Esophagus muscularis mucosa (tissue), 4 donors: ENCODE measurements around the gene ANKS1B. TPM values are rescaled to one million over a fixed set of nuclear protein-coding genes. Genes with fewer than 3 reads are reported as not detected.

Experiments used
- DNase-seq: peaks from one replicate; pipeline ENCODE4 v3.0.0-alpha.2; 2017; ENCODE audit errors: extremely low spot score
- H3K27ac ChIP-seq, 4 donors: fragments of 200-600 bp; sonication (generic); replicated peaks in 1 of 4; 1 replicate in 3 of 4; 2 replicates in 1 of 4; pipeline ENCODE4 v1.5.1; 2016 to 2019; ENCODE audit warnings: mild to moderate bottlenecking in 1 of 4
- H3K27me3 ChIP-seq, 4 donors: fragments of 200-600 bp; sonication (generic); one replicate each; pipeline versions ENCODE4 v1.5.1 to v1.6.0; 2016 to 2019
- H3K36me3 ChIP-seq, 4 donors: fragments of 200-600 bp; sonication (generic); one replicate each; pipeline ENCODE4 v1.5.1; 2016 to 2019
- H3K4me1 ChIP-seq, 4 donors: fragments of 200-600 bp; sonication (generic); one replicate each; pipeline ENCODE4 v1.5.1; 2016 to 2019
- H3K4me3 ChIP-seq, 4 donors: fragments of 200-600 bp; sonication (generic); 1 replicate in 2 of 4; 2 replicates in 2 of 4; pipeline ENCODE4 v1.5.1; 2016 to 2019; ENCODE audit warnings: mild to moderate bottlenecking in 4 of 4, moderate library complexity in 1 of 4
- H3K9me3 ChIP-seq, 4 donors: fragments of 200-600 bp; sonication (generic); 1 replicate in 3 of 4; 2 replicates in 1 of 4; pipeline ENCODE4 v1.5.1; 2016 to 2019
- CTCF ChIP-seq, 3 experiments: fragments of 200-600 bp in 2 of 3; fragments of 450-650 bp in 1 of 3; sonication (generic) in 2 of 3; IDR thresholded peaks; one replicate each; pipeline ENCODE4 v1.5.1; 2017 to 2019; ENCODE audit warnings: antibody characterized with exemption in 3 of 3, mild to moderate bottlenecking in 2 of 3, moderate library complexity in 1 of 3
- EP300 ChIP-seq: sonication (generic); formaldehyde crosslinking; IDR thresholded peaks from one replicate; pipeline ENCODE4 v1.6.1; 2017; ENCODE audit warnings: antibody characterized with exemption
- POLR2A ChIP-seq: fragments of 450-650 bp; IDR thresholded peaks from one replicate; pipeline ENCODE4 v1.6.1; 2017; ENCODE audit warnings: antibody characterized with exemption, moderate library complexity, mild to moderate bottlenecking, low read depth
- POLR2AphosphoS5 ChIP-seq, 2 donors: sonication (generic); formaldehyde crosslinking; IDR thresholded peaks; one replicate each; pipeline ENCODE4 v1.6.1; 2017; ENCODE audit warnings: antibody characterized with exemption in 2 of 2
- WGBS: methylation state at CpG from one replicate; pipeline ENCODE4 v1.1.5; 2018; 5-methylcytosine and 5-hydroxymethylcytosine counted together
- intact Hi-C: fragments of 100-400 bp; cut with DNase I; formaldehyde crosslinking; loops from one replicate; pipeline ENCODE4 v1.15.1; 2023
- total RNA-seq, 4 donors: library from RNA; depleted of rRNA; stranded (reverse); fragments of >200 nt; gene quantifications; one replicate each; pipeline versions ENCODE4 v1.1.0 to v1.2.1, GENCODE V29; 2016

The ANKS1B gene
- total RNA-seq, 4 donors from 2014 or later = 20.4 to 28.7 (median 21.6) TPM

GRCh38 chr12:99380701-99381100 is 604.0 kb downstream of the ANKS1B start:
- TF ChIP-seq EP300 (no peak), POLR2AphosphoS5 (IDR thresholded peaks at IDR 0.05) (no peak)
- intact Hi-C loops = no loop called here

DNA sequence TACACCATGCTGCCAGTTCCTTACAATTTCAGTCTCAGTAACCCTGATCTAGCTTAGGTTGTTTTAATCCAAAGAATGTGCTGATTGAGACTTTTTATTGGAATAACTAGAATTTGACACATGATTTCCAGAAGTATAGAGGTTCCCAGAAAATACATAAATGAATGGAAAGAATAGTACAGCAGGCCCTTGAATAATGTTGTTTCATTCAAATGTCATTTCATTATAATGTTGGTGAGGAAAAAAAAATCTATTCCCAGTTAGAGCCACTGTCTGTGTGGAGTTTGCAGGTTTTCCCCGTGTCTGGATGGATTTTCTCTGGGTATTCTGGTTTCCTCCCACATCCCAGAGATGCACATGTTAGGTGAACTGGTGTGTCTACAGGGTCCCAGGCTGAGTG is 610.7 kb downstream of the ANKS1B start:
- no peak for DNase-seq
- intact Hi-C loops = no loop called here
- H3K27me3 ChIP-seq = no peaks in the 10 kb centered on the region
- TF ChIP-seq POLR2AphosphoS5 (IDR thresholded peaks at IDR 0.05) (no peak), POLR2A (no peak), CTCF (IDR thresholded peaks at IDR 0.05) (no peak), EP300 (no peak)
- no peak overlapping the region for H3K27ac ChIP-seq
- 90% methylated on average over 1 of the region's 1 CpG for WGBS
- no peak overlapping the region for H3K4me3 ChIP-seq
- peaks cover 0 to 14% (median 2%) of the 10 kb centered on the region in 4 donors for H3K4me1 ChIP-seq
- H3K36me3 ChIP-seq = no peaks in the 10 kb centered on the region
- no peaks in the 10 kb centered on the region for H3K9me3 ChIP-seq

More at GRCh38 chr12:99380701-99381100, 604.0 kb downstream of the ANKS1B start:
- Histone ChIP-seq H3K4me3 (no peak overlapping the region), H3K9me3 (no peaks in the 10 kb centered on the region), H3K4me1 (peaks cover 0 to 13% (median 5%) of the 10 kb centered on the region in 4 donors), H3K27me3 (no peaks in the 10 kb centered on the region), H3K36me3 (no peaks in the 10 kb centered on the region), H3K27ac (no peak overlapping the region)
- no peak for DNase-seq
- WGBS = 93% methylated on average over 1 of the region's 1 CpG

DNA sequence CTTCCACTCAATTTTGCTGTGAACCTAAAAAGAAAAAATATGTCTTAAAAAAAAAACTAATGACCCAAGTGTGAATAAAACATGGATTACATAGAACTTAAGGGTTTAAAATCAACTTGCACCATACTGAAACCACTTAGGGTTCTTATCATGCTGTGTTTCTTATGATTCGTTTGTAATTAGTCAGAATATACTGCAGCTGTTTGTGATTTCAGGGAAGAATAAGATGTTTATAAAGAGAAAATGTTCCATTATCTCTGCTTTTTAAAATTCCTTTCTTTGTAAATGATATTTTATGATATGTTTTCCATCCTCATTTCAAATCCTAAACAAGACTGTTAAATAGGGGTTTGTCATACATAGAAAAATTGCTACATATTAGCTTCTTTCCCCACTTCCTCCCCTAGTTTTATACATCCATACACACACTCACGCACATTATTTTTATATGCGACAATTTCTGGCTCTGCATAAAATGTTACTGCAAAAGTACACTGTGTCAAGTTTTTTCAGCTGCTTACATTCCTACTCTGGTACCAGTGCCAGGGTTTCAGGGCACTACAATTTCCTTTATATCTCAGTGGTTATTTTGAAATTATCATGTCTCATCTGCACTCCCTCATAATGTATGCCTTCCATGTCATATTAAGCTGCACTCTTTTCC is 612.3 kb downstream of the ANKS1B start:
- no peaks in the 10 kb centered on the region for H3K9me3 ChIP-seq
- no peak overlapping the region for H3K4me3 ChIP-seq
- WGBS = 45% methylated on average over 3 of the region's 3 CpGs
- no peaks in the 10 kb centered on the region for H3K27me3 ChIP-seq
- no peak for DNase-seq
- H3K27ac ChIP-seq = no peak overlapping the region
- peaks cover 0 to 11% (median 2%) of the 10 kb centered on the region in 4 donors for H3K4me1 ChIP-seq
- H3K36me3 ChIP-seq = no peaks in the 10 kb centered on the region
- intact Hi-C loops = no loop called here
- TF ChIP-seq EP300 (no peak), CTCF (IDR thresholded peaks at IDR 0.05) (no peak), POLR2A (no peak), POLR2AphosphoS5 (IDR thresholded peaks at IDR 0.05) (no peak)

- no peak for DNase-seq
- peaks cover 0 to 11% (median 2%) of the 10 kb centered on the region in 4 donors for H3K4me1 ChIP-seq
- H3K36me3 ChIP-seq = no peaks in the 10 kb centered on the region
- H3K27me3 ChIP-seq = no peaks in the 10 kb centered on the region
- intact Hi-C loops = no loop called here
- WGBS = 95% methylated on average over 1 of the region's 1 CpG
- no peak for TF ChIP-seq POLR2AphosphoS5 (IDR thresholded peaks at IDR 0.05)
- no peak for TF ChIP-seq POLR2A
- TF ChIP-seq EP300 = no peak
- no peak for TF ChIP-seq CTCF (IDR thresholded peaks at IDR 0.05)
- H3K9me3 ChIP-seq = no peaks in the 10 kb centered on the region
- no peak overlapping the region for H3K27ac ChIP-seq
- no peak overlapping the region for H3K4me3 ChIP-seq
These were observed 614.2 kb downstream of the ANKS1B start for GRCh38 chr12:99370421-99371138.

GRCh38 chr12:99367181-99367580 is 617.6 kb downstream of the ANKS1B start:
- no peak for DNase-seq
- H3K36me3 ChIP-seq = no peaks in the 10 kb centered on the region
- no peak overlapping the region for H3K27ac ChIP-seq
- no peak for TF ChIP-seq POLR2AphosphoS5 (IDR thresholded peaks at IDR 0.05)
- no peak for TF ChIP-seq CTCF (IDR thresholded peaks at IDR 0.05)
- TF ChIP-seq POLR2A = no peak
- no peak for TF ChIP-seq EP300
- H3K4me1 ChIP-seq = peaks cover 0 to under 1% (median 0%) of the 10 kb centered on the region in 4 donors
- no peaks in the 10 kb centered on the region for H3K27me3 ChIP-seq
- intact Hi-C loops = no loop called here
- 88% methylated on average over 3 of the region's 3 CpGs for WGBS
- H3K4me3 ChIP-seq = no peak overlapping the region
- no peaks in the 10 kb centered on the region for H3K9me3 ChIP-seq
